Progenitor cell of endocrine pancreas (in vitro differentiated cells): ENCODE data around the gene ATP13A1. TPM values are rescaled to one million over a fixed set of nuclear protein-coding genes. Genes with fewer than 3 reads are reported as not detected.
"Not testable (repeated sequence)": the region's sequence is repeated elsewhere in the genome, so short reads cannot be mapped to it uniquely, and the experiment has no call there.

Experiments used
- DNase-seq: peaks from one replicate; pipeline ENCODE4 v3.0.0; 2021; ENCODE audit warnings: low spot score; ENCODE audit not compliant: unreplicated experiment
- H3K27ac Mint-ChIP-seq: 2 replicates; pipeline ENCODE4 v1.8.0; 2021; ENCODE audit warnings: mild to moderate bottlenecking, moderate library complexity, mixed read lengths
- H3K27me3 Mint-ChIP-seq: 2 replicates; pipeline ENCODE4 v1.8.0; 2021; ENCODE audit warnings: mixed read lengths
- H3K36me3 Mint-ChIP-seq: 2 replicates; pipeline ENCODE4 v1.8.0; 2022; ENCODE audit warnings: mixed read lengths; ENCODE audit not compliant: insufficient read depth
- H3K4me1 Mint-ChIP-seq: 2 replicates; pipeline ENCODE4 v1.8.0; 2021; ENCODE audit warnings: low read depth, mixed read lengths
- H3K4me3 Mint-ChIP-seq: 2 replicates; pipeline ENCODE4 v1.8.0; 2021; ENCODE audit warnings: low read depth, mild to moderate bottlenecking, moderate library complexity, mixed read lengths
- H3K9me3 Mint-ChIP-seq: 2 replicates; pipeline ENCODE4 v1.8.0; 2021; ENCODE audit warnings: low read depth, mixed read lengths
- CTCF ChIP-seq: fragments of 200-600 bp; sonication (generic); IDR thresholded peaks from one replicate; pipeline ENCODE4 v1.5.0; 2021; ENCODE audit warnings: antibody characterized with exemption, mild to moderate bottlenecking; ENCODE audit not compliant: unreplicated experiment
- total RNA-seq: library from RNA; stranded (reverse); gene quantifications from 2 replicates; pipeline ENCODE4 v1.2.1, GENCODE V29; 2021

ATP13A1 gene
- total RNA-seq, 1 donor from 2014 or later = 81.1 TPM

DNA sequence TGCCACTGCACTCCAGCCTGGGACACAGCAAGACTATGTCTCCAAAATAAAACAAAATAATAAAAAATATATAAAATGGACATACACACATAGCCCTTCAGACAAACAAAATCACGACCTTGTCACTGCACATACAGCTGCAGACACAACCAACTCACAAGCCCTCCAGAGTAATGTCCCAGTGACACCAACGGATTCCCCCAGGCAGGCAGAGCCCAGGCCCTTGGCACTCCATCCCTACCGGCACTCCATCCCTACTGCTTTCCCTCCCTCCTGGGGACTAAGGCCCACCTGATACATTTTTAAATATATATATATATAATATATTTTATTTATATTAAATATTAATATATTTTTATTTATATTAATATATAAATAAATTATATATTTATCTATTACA is 23.6 kb upstream of the ATP13A1 start:
- Mint-ChIP-seq H3K4me3 (no peak overlapping the region), H3K36me3 (peaks cover 21% of the 10 kb centered on the region), H3K4me1 (no peaks in the 10 kb centered on the region), H3K27ac (no peak overlapping the region), H3K9me3 (peaks cover 16% of the 10 kb centered on the region), H3K27me3 (no peaks in the 10 kb centered on the region)
- DNase-seq = no peak
- no peak for TF ChIP-seq CTCF

DNA sequence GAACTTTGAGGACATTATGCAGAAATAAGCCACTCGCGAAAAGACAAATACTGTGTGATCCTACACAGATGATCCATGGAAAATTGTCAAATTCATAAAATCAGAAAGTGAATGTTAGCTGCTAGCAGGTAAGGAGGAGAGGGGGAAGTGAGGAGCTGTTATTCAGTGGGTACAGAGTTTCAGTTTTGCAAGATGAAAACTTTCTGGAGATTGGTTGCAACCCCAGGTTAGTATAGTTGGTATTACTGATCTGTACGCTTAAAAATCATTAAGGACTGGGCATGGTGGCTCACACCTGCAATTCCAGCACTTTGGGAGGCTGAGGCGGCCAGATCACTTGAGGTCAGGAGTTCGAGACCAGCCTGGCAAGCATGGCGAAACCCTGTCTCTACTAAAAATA is 23.1 kb upstream of the ATP13A1 start:
- TF ChIP-seq CTCF = no peak
- no peaks in the 10 kb centered on the region for H3K4me1 Mint-ChIP-seq
- H3K27ac Mint-ChIP-seq = no peak overlapping the region
- H3K4me3 Mint-ChIP-seq = no peak overlapping the region
- no peaks in the 10 kb centered on the region for H3K27me3 Mint-ChIP-seq
- peaks cover 16% of the 10 kb centered on the region for H3K9me3 Mint-ChIP-seq
- no peak for DNase-seq
- peaks cover 21% of the 10 kb centered on the region for H3K36me3 Mint-ChIP-seq

- not testable (repeated sequence) for H3K4me3 Mint-ChIP-seq, H3K4me1 Mint-ChIP-seq, H3K27me3 Mint-ChIP-seq, H3K27ac Mint-ChIP-seq, DNase-seq
- peaks cover 18% of the 10 kb centered on the region for H3K9me3 Mint-ChIP-seq
- peaks cover 26% of the 10 kb centered on the region for H3K36me3 Mint-ChIP-seq
Observed at GRCh38 chr19:19686119-19686518, 22.6 kb upstream of the ATP13A1 start.

DNA sequence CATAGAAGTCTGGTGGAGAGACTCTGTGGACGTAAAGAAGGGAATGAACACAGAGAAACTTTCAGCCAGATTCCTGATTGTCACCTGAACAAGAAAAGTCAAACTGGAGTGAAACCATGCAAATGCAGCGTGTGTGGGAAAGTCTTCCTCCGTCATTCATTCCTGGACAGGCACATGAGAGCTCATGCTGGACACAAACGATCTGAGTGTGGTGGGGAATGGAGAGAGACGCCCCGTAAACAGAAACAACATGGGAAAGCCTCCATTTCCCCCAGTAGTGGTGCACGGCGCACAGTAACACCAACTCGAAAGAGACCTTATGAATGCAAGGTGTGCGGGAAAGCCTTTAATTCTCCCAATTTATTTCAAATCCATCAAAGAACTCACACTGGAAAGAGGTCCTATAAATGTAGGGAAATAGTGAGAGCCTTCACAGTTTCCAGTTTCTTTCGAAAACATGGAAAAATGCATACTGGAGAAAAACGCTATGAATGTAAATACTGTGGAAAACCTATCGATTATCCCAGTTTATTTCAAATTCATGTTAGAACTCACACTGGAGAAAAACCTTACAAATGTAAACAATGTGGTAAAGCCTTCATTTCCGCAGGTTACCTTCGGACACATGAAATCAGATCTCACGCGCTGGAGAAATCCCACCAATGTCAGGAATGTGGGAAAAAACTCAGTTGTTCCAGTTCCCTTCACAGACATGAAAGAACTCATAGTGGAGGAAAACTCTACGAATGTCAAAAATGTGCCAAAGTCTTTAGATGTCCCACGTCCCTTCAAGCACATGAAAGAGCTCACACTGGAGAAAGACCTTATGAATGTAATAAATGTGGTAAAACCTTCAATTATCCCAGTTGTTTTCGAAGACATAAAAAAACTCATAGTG is 15.9 kb upstream of the ATP13A1 start:
- DNase-seq = no peak
- H3K4me3 Mint-ChIP-seq = no peak overlapping the region
- H3K4me1 Mint-ChIP-seq = no peaks in the 10 kb centered on the region
- peaks cover 69% of the 10 kb centered on the region for H3K36me3 Mint-ChIP-seq
- H3K9me3 Mint-ChIP-seq = peaks cover 48% of the 10 kb centered on the region
- no peaks in the 10 kb centered on the region for H3K27me3 Mint-ChIP-seq
- no peak overlapping the region for H3K27ac Mint-ChIP-seq
- no peak for TF ChIP-seq CTCF

DNA sequence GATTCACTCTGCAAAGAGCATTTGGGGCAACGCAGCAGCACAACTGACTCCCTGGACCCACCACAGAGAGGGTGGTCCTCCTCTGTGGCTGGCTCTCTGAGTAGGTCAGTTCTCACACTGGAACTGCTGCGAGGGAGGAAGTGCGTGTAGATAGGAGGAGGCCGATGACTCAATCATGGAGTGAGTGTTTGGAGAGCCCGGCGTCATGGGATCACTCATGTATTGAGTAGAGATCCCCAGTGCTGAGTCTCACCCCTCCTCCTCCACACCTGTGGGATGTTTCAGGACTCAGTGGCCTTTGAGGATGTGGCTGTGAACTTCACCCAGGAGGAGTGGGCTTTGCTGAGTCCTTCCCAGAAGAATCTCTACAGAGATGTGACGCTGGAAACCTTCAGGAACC is 14.1 kb upstream of the ATP13A1 start:
- Mint-ChIP-seq H3K4me1 (no peaks in the 10 kb centered on the region), H3K27ac (no peak overlapping the region), H3K4me3 (no peak overlapping the region), H3K9me3 (peaks cover 38% of the 10 kb centered on the region), H3K36me3 (peaks cover 60% of the 10 kb centered on the region), H3K27me3 (no peaks in the 10 kb centered on the region)
- DNase-seq = no peak
- TF ChIP-seq CTCF = no peak

DNA sequence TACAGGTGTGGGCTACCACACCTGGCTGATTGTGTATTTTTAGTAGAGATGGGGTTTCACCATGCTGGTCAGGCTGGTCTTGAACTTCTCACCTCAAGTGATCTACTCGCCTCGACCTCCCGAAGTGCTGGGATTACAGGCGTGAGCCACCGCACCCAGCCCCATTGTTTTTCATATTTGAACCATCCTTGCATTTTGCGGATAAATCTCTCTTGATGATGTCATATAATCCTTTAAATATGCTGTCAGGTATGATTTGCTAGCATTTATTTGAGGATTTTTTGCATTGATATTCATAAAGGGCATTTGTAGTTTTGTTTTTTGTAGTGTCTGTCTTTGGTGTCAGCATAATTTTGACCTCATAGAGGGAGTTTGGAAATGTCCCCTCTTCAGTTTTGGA is 10.8 kb upstream of the ATP13A1 start:
- Mint-ChIP-seq H3K36me3 (peaks cover 48% of the 10 kb centered on the region), H3K4me3 (no peak overlapping the region), H3K4me1 (peaks cover 3% of the 10 kb centered on the region), H3K27me3 (no peaks in the 10 kb centered on the region), H3K9me3 (peaks cover 26% of the 10 kb centered on the region), H3K27ac (no peak overlapping the region)
- no peak for DNase-seq
- TF ChIP-seq CTCF = no peak
